RWPE1 (cell line): ENCODE data around the gene IL32.

Experiments
- CTCF ChIA-PET: fragments of 350-600 bp; sonication (Branson Sonifier 250); formaldehyde crosslinking; extraction: SDS; loops from one replicate; lab custom pipeline; 2021; lab: Yijun Ruan, JAX
- POLR2A ChIA-PET: fragments of 400-600 bp; formaldehyde crosslinking; extraction: SDS; loops from one replicate; lab custom pipeline; 2020; ENCODE audit warnings: antibody characterized with exemption; ENCODE audit not compliant: low non-redundant PET; lab: Yijun Ruan, JAX
- DNase-seq: peaks from one replicate; pipeline ENCODE4 v3.0.0; 2012; ENCODE audit warnings: low spot score
- H3K27ac ChIP-seq: fragments of 450-650 bp; 2 replicates; pipeline ENCODE4 v1.5.1; 2017
- CTCF ChIP-seq: fragments of 450-650 bp; conservative IDR thresholded peaks from 2 replicates; pipeline ENCODE4 v1.5.1; 2017; ENCODE audit warnings: low read depth, mild to moderate bottlenecking

Gene IL32, protein sequence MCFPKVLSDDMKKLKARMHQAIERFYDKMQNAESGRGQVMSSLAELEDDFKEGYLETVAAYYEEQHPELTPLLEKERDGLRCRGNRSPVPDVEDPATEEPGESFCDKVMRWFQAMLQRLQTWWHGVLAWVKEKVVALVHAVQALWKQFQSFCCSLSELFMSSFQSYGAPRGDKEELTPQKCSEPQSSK

DNA sequence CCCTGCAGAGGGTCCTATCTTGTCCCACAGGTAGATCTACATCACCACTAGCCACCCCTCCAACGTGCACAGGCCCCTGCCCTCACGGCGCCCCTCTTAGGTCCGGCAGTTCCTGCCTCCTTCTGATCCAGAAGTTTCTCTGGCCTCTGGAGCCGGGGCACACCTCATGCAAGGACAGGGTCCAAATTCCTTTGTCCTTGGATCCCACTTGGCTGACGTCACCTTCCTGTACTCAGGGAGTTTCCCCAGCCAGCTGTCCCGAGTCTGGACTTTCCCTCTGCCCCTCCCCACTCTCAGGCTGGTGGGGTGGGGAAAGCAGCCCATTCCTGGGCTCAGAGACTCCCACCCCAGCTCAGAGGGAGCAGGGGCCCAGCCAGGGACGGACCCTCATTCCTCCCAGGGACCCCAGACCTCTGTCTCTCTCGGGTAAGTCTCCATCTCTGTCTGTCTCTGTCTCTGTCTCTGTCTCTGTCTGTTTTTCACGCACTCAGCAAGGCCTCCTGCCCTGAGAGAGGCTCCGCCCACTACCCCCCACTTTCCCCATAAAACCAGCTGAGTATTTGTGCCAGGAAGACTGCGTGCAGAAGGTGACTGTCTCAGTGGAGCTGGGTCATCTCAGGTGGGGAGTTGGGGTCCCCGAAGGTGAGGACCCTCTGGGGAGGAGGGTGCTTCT lies at the start of gene IL32:
TSS of gene IL32 (plus strand) at position 572 of the 673 bp plus-strand sequence. CDS start 172 bp downstream, outside the sequence.
- CTCF ChIA-PET: interaction anchor here (0.5 kb wide), 1 partner anchor 100 kb away, joined by 4 read pairs; no protein-coding TSS in a partner anchor
- DNase-seq: peak; percentile 56
- H3K27ac ChIP-seq: peak within 1 kb of the TSS; percentile 48
- POLR2A ChIA-PET: no interaction called here
- TF ChIP-seq CTCF: no peak

- CTCF ChIA-PET: no interaction called here
- TF ChIP-seq CTCF: no peak
- no peak overlapping the region; the same call in 1 of the 2 replicates for H3K27ac ChIP-seq
- POLR2A ChIA-PET: no interaction called here
- no peak for DNase-seq
These were observed 49.4 kb upstream of the IL32 start for GRCh38 chr16:3015865-3016521.

DNA sequence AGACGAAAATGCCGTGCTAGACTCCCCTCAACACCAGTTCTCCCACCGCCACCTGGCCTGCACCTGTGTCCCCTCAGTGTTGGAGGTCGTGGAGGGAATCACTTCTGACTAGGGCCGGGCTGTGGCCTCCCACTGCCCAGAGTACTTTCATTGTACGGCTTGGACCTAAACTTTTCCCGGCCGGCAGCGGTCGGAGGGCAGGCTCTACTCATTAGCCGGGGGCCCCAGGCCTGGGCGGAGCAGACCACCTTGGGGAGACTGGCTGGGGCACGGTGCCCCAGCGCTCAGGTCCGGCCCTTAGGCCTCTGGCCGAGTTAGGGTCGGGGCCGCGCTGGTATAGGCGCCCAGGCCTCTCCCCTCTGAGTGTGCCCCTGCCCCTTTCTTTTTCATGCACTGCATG lies 48.1 kb upstream of the IL32 start:
- ChIA-PET POLR2A (no interaction called here), CTCF (no interaction called here)
- DNase-seq: no peak
- no peak for TF ChIP-seq CTCF
- no peak overlapping the region for H3K27ac ChIP-seq

- no peak for DNase-seq
- ChIA-PET CTCF (no interaction called here), POLR2A (no interaction called here)
- H3K27ac ChIP-seq: no peak within 1 kb of the TSS
- no peak for TF ChIP-seq CTCF
These were observed 47.5 kb upstream of the IL32 start, which contains the start of gene CLDN6 for GRCh38 chr16:3017794-3018506. Gene CLDN6 (minus strand): TSS chr16:3018183. CDS start chr16:3016021, 2,162 bp downstream.

- no peak for TF ChIP-seq CTCF
- CTCF ChIA-PET: interaction anchor here (0.6 to 2.6 kb wide), 4 partner anchors 11 to 49 kb away, joined by 3 to 13 read pairs (median 8); no protein-coding TSS in a partner anchor
- peak overlapping the region; percentile 99 for H3K27ac ChIP-seq
- DNase-seq: no peak
- POLR2A ChIA-PET: interaction anchor here (1.2 to 5.0 kb wide), 3 partner anchors 9 to 21 kb away, joined by 3 to 49 read pairs (median 48); no protein-coding TSS in a partner anchor
These were observed 45.7 kb upstream of the IL32 start for GRCh38 chr16:3019594-3020246.
